WTC11 (cell line): ENCODE results near the gene CDK4. TPM values are rescaled to one million over a fixed set of nuclear protein-coding genes. Genes with fewer than 3 reads are reported as not detected.

Experiments
- ATAC-seq: fragments of 200-7000 bp; cut with Tn5 transposase; 2 replicates; pipeline ENCODE4 v1.10.0; 2021; ENCODE audit warnings: mild to moderate bottlenecking, moderate library complexity
- CTCF ChIA-PET: fragments of 300-600 bp; sonication (Branson Sonifier 250); formaldehyde crosslinking; loops from one replicate; lab custom pipeline; 2021; ENCODE audit warnings: antibody characterized with exemption; lab: Charles Lee
- POLR2A ChIA-PET: fragments of 350-600 bp; sonication (Branson Sonifier 250); formaldehyde crosslinking; loops from one replicate; lab custom pipeline; 2021; ENCODE audit warnings: antibody characterized with exemption; lab: Charles Lee
- DNase-seq: peaks from one replicate; pipeline ENCODE4 v3.0.0; 2021; ENCODE audit warnings: low spot score
- H3K27ac Mint-ChIP-seq: 2 replicates; pipeline ENCODE4 v1.8.0; 2021; ENCODE audit warnings: mixed read lengths
- H3K27me3 Mint-ChIP-seq: 2 replicates; pipeline ENCODE4 v1.8.0; 2021; ENCODE audit warnings: low read depth, mild to moderate bottlenecking, moderate library complexity, mixed read lengths
- H3K36me3 Mint-ChIP-seq: 2 replicates; pipeline ENCODE4 v1.8.0; 2021; ENCODE audit warnings: mixed read lengths
- H3K4me1 Mint-ChIP-seq: 2 replicates; pipeline ENCODE4 v1.8.0; 2022; ENCODE audit warnings: mixed read lengths
- H3K4me3 Mint-ChIP-seq: 2 replicates; pipeline ENCODE4 v1.8.0; 2021; ENCODE audit warnings: mild to moderate bottlenecking, moderate library complexity, mixed read lengths
- H3K9me3 Mint-ChIP-seq: 2 replicates; pipeline ENCODE4 v1.8.0; 2021; ENCODE audit warnings: mixed read lengths
- CBFB ChIP-seq: sonication (generic); formaldehyde crosslinking; IDR thresholded peaks from 2 replicates; pipeline ENCODE4 v1.8.1; 2022; ENCODE audit warnings: mild to moderate bottlenecking, low read depth, missing genetic modification reagents
- EMX1 ChIP-seq: fragments of 250-450 bp; sonication (Bioruptor Pico); IDR thresholded peaks from 2 replicates; pipeline ENCODE4 v1.8.0; 2021; ENCODE audit warnings: mild to moderate bottlenecking
- ERG ChIP-seq: fragments of 250-450 bp; sonication (Bioruptor Pico); IDR thresholded peaks from 2 replicates; pipeline ENCODE4 v1.8.0; 2021; ENCODE audit warnings: mild to moderate bottlenecking
- ETV6 ChIP-seq: sonication (generic); formaldehyde crosslinking; IDR thresholded peaks from 2 replicates; pipeline ENCODE4 v1.8.1; 2022; ENCODE audit warnings: mild to moderate bottlenecking, missing genetic modification reagents
- FOXJ3 ChIP-seq: sonication (generic); formaldehyde crosslinking; IDR thresholded peaks from 2 replicates; pipeline ENCODE4 v1.9.0; 2021; ENCODE audit warnings: missing genetic modification reagents, mild to moderate bottlenecking, borderline replicate concordance
- FOXP1 ChIP-seq: sonication (generic); formaldehyde crosslinking; IDR thresholded peaks from 2 replicates; pipeline ENCODE4 v1.8.0; 2022; ENCODE audit warnings: missing genetic modification reagents, mild to moderate bottlenecking, moderate library complexity, borderline replicate concordance
- GABPB1 ChIP-seq: sonication (generic); formaldehyde crosslinking; IDR thresholded peaks from 2 replicates; pipeline ENCODE4 v1.8.1; 2023; ENCODE audit warnings: mild to moderate bottlenecking, missing genetic modification reagents
- IRF2 ChIP-seq: sonication (generic); formaldehyde crosslinking; IDR thresholded peaks from 2 replicates; pipeline ENCODE4 v1.8.0; 2022; ENCODE audit warnings: low read depth, missing genetic modification reagents, borderline replicate concordance
- NFYB ChIP-seq: sonication (generic); formaldehyde crosslinking; conservative IDR thresholded peaks from 2 replicates; pipeline ENCODE4 v1.8.0; 2022; ENCODE audit warnings: low read depth, missing genetic modification reagents
- OVOL2 ChIP-seq: fragments of 250-450 bp; sonication (Bioruptor Pico); IDR thresholded peaks from 2 replicates; pipeline ENCODE4 v1.9.0; 2021; ENCODE audit warnings: mild to moderate bottlenecking, borderline replicate concordance
- PRRX2 ChIP-seq: fragments of 250-450 bp; sonication (Bioruptor Pico); IDR thresholded peaks from 2 replicates; pipeline ENCODE4 v1.8.0; 2021; ENCODE audit warnings: mild to moderate bottlenecking
- SMAD3 ChIP-seq: sonication (generic); formaldehyde crosslinking; IDR thresholded peaks from 2 replicates; pipeline ENCODE4 v1.8.0; 2022; ENCODE audit warnings: missing genetic modification reagents, mild to moderate bottlenecking, borderline replicate concordance
- SP1 ChIP-seq: sonication (generic); formaldehyde crosslinking; conservative IDR thresholded peaks from 2 replicates; pipeline ENCODE4 v1.8.1; 2022; ENCODE audit warnings: missing genetic modification reagents
- TEAD1 ChIP-seq: sonication (generic); formaldehyde crosslinking; IDR thresholded peaks from 2 replicates; pipeline ENCODE4 v1.8.0; 2022; ENCODE audit warnings: mild to moderate bottlenecking, missing genetic modification reagents
- ZNF121 ChIP-seq: sonication (generic); formaldehyde crosslinking; IDR thresholded peaks from 2 replicates; pipeline ENCODE4 v1.8.0; 2023; ENCODE audit warnings: missing genetic modification reagents
- ZNF396 ChIP-seq: fragments of 250-450 bp; sonication (Bioruptor Pico); IDR thresholded peaks from 2 replicates; pipeline ENCODE4 v1.8.0; 2021; ENCODE audit warnings: mild to moderate bottlenecking, moderate library complexity, borderline replicate concordance
- ZNF416 ChIP-seq: fragments of 250-450 bp; sonication (Bioruptor Pico); IDR thresholded peaks from 2 replicates; pipeline ENCODE4 v1.9.0; 2021; ENCODE audit warnings: mild to moderate bottlenecking, inconsistent platforms
- ZNF532 ChIP-seq: fragments of 250-450 bp; sonication (Bioruptor Pico); IDR thresholded peaks from 2 replicates; pipeline ENCODE4 v1.9.0; 2021; ENCODE audit warnings: mild to moderate bottlenecking, borderline replicate concordance
- total RNA-seq: library from RNA; stranded (reverse); gene quantifications from 3 replicates; pipeline ENCODE4 v1.2.3, GENCODE V29; 2021
- TF ChIP-seq, protein P1 (sequence below): sonication (generic); formaldehyde crosslinking; IDR thresholded peaks from 2 replicates; pipeline ENCODE4 v1.8.1; 2022; ENCODE audit warnings: mild to moderate bottlenecking, moderate library complexity, missing genetic modification reagents
- TF ChIP-seq, protein P2 (sequence below): sonication (generic); formaldehyde crosslinking; IDR thresholded peaks from 2 replicates; pipeline ENCODE4 v1.8.0; 2022; ENCODE audit warnings: mild to moderate bottlenecking, missing genetic modification reagents
- TF ChIP-seq, protein P3 (sequence below): sonication (generic); formaldehyde crosslinking; IDR thresholded peaks from 2 replicates; pipeline ENCODE4 v1.8.1; 2023; ENCODE audit warnings: mild to moderate bottlenecking, missing genetic modification reagents, moderate library complexity
- TF ChIP-seq, protein P4 (sequence below): fragments of 250-450 bp; sonication (Bioruptor Pico); conservative IDR thresholded peaks from 2 replicates; pipeline ENCODE4 v1.9.0; 2021; ENCODE audit warnings: mild to moderate bottlenecking
- TF ChIP-seq, protein P5 (sequence below): sonication (generic); formaldehyde crosslinking; IDR thresholded peaks from 2 replicates; pipeline ENCODE4 v1.8.1; 2022; ENCODE audit warnings: mild to moderate bottlenecking, missing genetic modification reagents, moderate library complexity, borderline replicate concordance

CDK4 gene
- total RNA-seq, 1 experiment from 2014 or later, result 152 TPM

- peak within 1 kb of the TSS; percentile 93 for H3K4me3 Mint-ChIP-seq
- H3K36me3 Mint-ChIP-seq, result peaks cover 36% of the 10 kb centered on the region
- POLR2A ChIA-PET, result interaction anchor here (0.6 to 1.8 kb wide), 8 partner anchors 9 to 292 kb away, joined by 3 to 12 read pairs (median 4); partner anchors contain the start of genes ATP23 and EEF1AKMT3
- DNase-seq (peak; percentile 93), ATAC-seq (peak; percentile 86)
- peak within 1 kb of the TSS; percentile 98 for H3K27ac Mint-ChIP-seq
- H3K4me1 Mint-ChIP-seq, result peaks cover 14% of the 10 kb centered on the region
- TF ChIP-seq OVOL2 (CRISPR knock-in tag) (no peak), NFYB (CRISPR knock-in tag) (peak; percentile 86), ERG (CRISPR knock-in tag) (peak; percentile 91), ZNF532 (CRISPR knock-in tag) (0 out of 2 replicates have a peak, but pooled peaks have one; percentile 17), GABPB1 (no peak; the same call in 1 of the 2 replicates), SP1 (CRISPR knock-in tag) (no peak; the same call in 1 of the 2 replicates), ETV6 (CRISPR knock-in tag) (peak; percentile 85; the same call in 1 of the 2 replicates), FOXJ3 (CRISPR knock-in tag) (no peak), TEAD1 (0 out of 2 replicates have a peak, but pooled peaks have one; percentile 12), ZNF396 (CRISPR knock-in tag) (no peak), FOXP1 (CRISPR knock-in tag) (no peak), ZNF121 (CRISPR knock-in tag) (no peak), IRF2 (CRISPR knock-in tag) (no peak), ZNF416 (CRISPR knock-in tag) (peak; percentile 26; the same call in 1 of the 2 replicates), SMAD3 (CRISPR knock-in tag) (0 out of 2 replicates have a peak, but pooled peaks have one; percentile 16), PRRX2 (CRISPR knock-in tag) (peak; percentile 87), EMX1 (CRISPR knock-in tag) (peak; percentile 74; the same call in 1 of the 2 replicates), CBFB (CRISPR knock-in tag) (no peak)
- TF ChIP-seq, protein P1, sequence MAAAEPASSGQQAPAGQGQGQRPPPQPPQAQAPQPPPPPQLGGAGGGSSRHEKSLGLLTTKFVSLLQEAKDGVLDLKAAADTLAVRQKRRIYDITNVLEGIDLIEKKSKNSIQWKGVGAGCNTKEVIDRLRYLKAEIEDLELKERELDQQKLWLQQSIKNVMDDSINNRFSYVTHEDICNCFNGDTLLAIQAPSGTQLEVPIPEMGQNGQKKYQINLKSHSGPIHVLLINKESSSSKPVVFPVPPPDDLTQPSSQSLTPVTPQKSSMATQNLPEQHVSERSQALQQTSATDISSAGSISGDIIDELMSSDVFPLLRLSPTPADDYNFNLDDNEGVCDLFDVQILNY (CRISPR knock-in tag), result no peak
- TF ChIP-seq, protein P2, sequence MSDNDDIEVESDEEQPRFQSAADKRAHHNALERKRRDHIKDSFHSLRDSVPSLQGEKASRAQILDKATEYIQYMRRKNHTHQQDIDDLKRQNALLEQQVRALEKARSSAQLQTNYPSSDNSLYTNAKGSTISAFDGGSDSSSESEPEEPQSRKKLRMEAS, result 0 out of 2 replicates have a peak, but pooled peaks have one; percentile 5
- TF ChIP-seq, protein P3, sequence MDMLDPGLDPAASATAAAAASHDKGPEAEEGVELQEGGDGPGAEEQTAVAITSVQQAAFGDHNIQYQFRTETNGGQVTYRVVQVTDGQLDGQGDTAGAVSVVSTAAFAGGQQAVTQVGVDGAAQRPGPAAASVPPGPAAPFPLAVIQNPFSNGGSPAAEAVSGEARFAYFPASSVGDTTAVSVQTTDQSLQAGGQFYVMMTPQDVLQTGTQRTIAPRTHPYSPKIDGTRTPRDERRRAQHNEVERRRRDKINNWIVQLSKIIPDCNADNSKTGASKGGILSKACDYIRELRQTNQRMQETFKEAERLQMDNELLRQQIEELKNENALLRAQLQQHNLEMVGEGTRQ (CRISPR knock-in tag), result peak; percentile 50
- TF ChIP-seq, protein P4, sequence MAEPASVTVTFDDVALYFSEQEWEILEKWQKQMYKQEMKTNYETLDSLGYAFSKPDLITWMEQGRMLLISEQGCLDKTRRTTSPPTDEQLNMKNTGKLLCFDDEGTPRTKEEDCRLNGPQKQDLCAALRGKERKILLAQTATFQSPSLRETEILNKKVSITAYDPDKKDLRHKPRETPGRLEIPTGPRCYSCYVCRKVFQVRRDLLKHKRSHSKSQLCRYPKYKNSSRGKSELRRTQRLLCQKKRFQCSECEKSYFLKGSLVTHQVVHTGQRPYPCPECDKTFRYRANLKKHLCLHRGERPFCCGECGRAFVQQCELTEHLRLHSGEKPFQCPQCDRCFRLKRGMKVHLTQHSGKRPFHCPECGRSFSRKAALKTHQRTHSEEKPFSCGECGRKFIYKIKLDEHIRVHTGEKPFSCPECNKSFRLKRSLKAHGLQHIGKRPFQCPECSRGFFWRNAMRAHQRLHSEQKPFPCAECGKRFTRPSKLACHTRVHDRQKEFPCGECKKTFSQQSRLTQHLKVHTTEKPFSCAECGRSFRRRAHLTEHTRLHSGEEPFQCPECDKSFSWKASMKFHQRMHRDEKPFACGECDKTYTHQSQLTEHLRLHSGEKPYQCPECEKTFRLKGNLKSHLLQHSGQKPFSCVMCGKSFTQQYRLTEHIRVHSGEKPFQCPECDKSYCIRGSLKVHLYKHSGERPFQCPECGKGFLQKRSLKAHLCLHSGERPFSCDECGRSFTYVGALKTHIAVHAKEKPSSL (CRISPR knock-in tag), result no peak
- TF ChIP-seq, protein P5, sequence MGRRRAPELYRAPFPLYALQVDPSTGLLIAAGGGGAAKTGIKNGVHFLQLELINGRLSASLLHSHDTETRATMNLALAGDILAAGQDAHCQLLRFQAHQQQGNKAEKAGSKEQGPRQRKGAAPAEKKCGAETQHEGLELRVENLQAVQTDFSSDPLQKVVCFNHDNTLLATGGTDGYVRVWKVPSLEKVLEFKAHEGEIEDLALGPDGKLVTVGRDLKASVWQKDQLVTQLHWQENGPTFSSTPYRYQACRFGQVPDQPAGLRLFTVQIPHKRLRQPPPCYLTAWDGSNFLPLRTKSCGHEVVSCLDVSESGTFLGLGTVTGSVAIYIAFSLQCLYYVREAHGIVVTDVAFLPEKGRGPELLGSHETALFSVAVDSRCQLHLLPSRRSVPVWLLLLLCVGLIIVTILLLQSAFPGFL (CRISPR knock-in tag), result no peak
- TF ChIP-seq, all 79 proteins: peak for 11
- peaks cover 46% of the 10 kb centered on the region for H3K27me3 Mint-ChIP-seq
- CTCF ChIA-PET, result interaction anchor here (0.7 to 4.7 kb wide), 11 partner anchors 8 to 520 kb away, joined by 3 to 34 read pairs (median 4); partner anchors contain the start of genes B4GALNT1 and GLI1
- no peaks in the 10 kb centered on the region; the same call in 1 of the 2 replicates for H3K9me3 Mint-ChIP-seq
Measured at GRCh38 chr12:57744777-57745484, 7.2 kb downstream of the CDK4 start, which contains the start of gene TSPAN31. TSPAN31 (plus strand) TSS chr12:57745039; CDS start chr12:57745155, 116 bp downstream.
